Brain microvascular endothelial cell (primary cell): ENCODE data around the gene GARNL3.

Source experiments
- DNase-seq: peaks from one replicate; pipeline ENCODE4 v3.0.0-alpha.2; 2020
- H3K27ac ChIP-seq: fragments of 250-450 bp; sonication (Bioruptor Pico); 2 replicates; pipeline ENCODE4 v1.5.1; 2020; ENCODE audit warnings: mild to moderate bottlenecking, moderate library complexity
- H3K27me3 ChIP-seq: fragments of 250-450 bp; sonication (Bioruptor Pico); replicated peaks from 2 replicates; pipeline ENCODE4 v1.5.1; 2020; ENCODE audit warnings: mild to moderate bottlenecking
- H3K36me3 ChIP-seq: fragments of 250-450 bp; sonication (Bioruptor Pico); replicated peaks from 2 replicates; pipeline ENCODE4 v1.5.1; 2020; ENCODE audit warnings: mild to moderate bottlenecking
- H3K4me3 ChIP-seq: 2 replicates; pipeline ENCODE4 v1.5.1; 2011; ENCODE audit warnings: low read depth, mild to moderate bottlenecking, control low read depth, low read length, moderate library complexity
- CTCF ChIP-seq: IDR thresholded peaks from 2 replicates; pipeline ENCODE4 v1.5.1; 2011; ENCODE audit warnings: low read depth, mild to moderate bottlenecking, moderate library complexity, low read length, control low read depth, inconsistent platforms; ENCODE audit errors: missing control alignments
- in situ Hi-C: cut with HindIII; loops from 2 replicates; pipeline ENCODE4 v1.10.0; 2017; ENCODE audit warnings: low sequenced_read_pairs, low pct_ligation_motif_present

Gene GARNL3

GRCh38 chr9:127262602-127263001 lies 2.0 kb upstream of the GARNL3 start:
- H3K4me3 ChIP-seq, result no peak overlapping the region
- H3K27ac ChIP-seq, result no peak overlapping the region
- no peaks in the 10 kb centered on the region for H3K27me3 ChIP-seq
- DNase-seq, result no peak
- no peaks in the 10 kb centered on the region for H3K36me3 ChIP-seq
- in situ Hi-C loops, result no loop called here
- no peak for TF ChIP-seq CTCF

DNA sequence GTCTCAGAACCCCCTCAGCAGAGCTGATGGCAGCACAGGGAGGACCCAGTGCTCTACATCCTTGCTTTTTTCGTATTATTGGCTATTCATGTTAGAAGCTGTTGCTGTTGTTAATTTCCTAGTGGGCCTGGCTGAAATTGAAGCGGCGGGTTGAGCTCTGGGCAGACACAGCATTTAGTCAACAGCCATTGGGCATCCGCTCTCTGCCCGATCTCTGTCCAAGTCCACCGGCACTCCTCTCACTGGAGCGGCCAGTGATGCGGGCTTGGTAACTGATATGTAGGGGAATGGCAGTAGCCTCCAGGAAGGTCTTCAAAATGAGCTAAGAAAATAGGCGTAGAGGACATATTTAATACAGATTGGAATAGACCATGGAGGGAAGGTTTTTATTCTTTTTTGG lies 1.3 kb upstream of the GARNL3 start:
- no peak overlapping the region for H3K4me3 ChIP-seq
- H3K27ac ChIP-seq, result no peak overlapping the region
- no peak for DNase-seq
- TF ChIP-seq CTCF, result no peak
- no peaks in the 10 kb centered on the region for H3K36me3 ChIP-seq
- in situ Hi-C loops, result no loop called here
- no peaks in the 10 kb centered on the region for H3K27me3 ChIP-seq

- no peak overlapping the region for H3K27ac ChIP-seq
- H3K36me3 ChIP-seq, result no peaks in the 10 kb centered on the region
- no peak for TF ChIP-seq CTCF
- no peak for DNase-seq
- H3K4me3 ChIP-seq, result no peak overlapping the region
- in situ Hi-C loops, result no loop called here
- no peaks in the 10 kb centered on the region for H3K27me3 ChIP-seq
These were observed 910 bp upstream of the GARNL3 start for GRCh38 chr9:127263664-127264063.

- Histone ChIP-seq H3K27ac (no peak overlapping the region), H3K36me3 (no peaks in the 10 kb centered on the region), H3K4me3 (no peak overlapping the region), H3K27me3 (no peaks in the 10 kb centered on the region)
- no peak for TF ChIP-seq CTCF
- in situ Hi-C loops, result no loop called here
- no peak for DNase-seq
These were observed 3.4 kb downstream of the GARNL3 start for GRCh38 chr9:127267793-127268525.

GRCh38 chr9:127269449-127269848 lies 4.9 kb downstream of the GARNL3 start:
- Histone ChIP-seq H3K27me3 (no peaks in the 10 kb centered on the region), H3K36me3 (no peaks in the 10 kb centered on the region), H3K4me3 (no peak overlapping the region), H3K27ac (no peak overlapping the region)
- no peak for DNase-seq
- in situ Hi-C loops, result no loop called here
- no peak for TF ChIP-seq CTCF

DNA sequence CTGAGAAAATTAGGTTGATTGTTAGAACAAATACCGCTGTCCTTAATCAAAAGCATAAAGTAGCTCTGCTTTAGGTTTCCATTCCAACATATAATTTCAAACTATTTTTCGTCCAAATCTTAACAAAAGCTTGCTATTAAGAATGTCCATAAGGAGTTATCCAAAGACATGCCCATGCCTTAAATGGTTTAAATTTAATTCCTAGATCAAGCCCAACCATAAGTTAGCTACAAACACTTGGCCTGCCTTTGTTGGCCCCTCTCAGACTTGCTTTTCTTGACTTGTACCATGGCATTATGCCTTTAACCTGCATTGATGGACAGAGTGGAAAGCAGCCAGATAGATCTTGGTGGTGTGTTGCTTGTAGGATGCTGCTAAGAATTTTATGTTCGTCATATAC lies 8.8 kb downstream of the GARNL3 start:
- no peak for TF ChIP-seq CTCF
- no peak overlapping the region for H3K27ac ChIP-seq
- DNase-seq, result no peak
- H3K36me3 ChIP-seq, result no peaks in the 10 kb centered on the region
- H3K27me3 ChIP-seq, result no peaks in the 10 kb centered on the region
- H3K4me3 ChIP-seq, result no peak overlapping the region
- in situ Hi-C loops, result no loop called here
